NCI-H128 (cell line): Measurements from ENCODE around the gene ATP6V0D1.
"Not testable (repeated sequence)": the region's sequence is repeated elsewhere in the genome, so short reads cannot be mapped to it uniquely, and the experiment has no call there.

ENCODE experiments used
- DNase-seq: peaks from one replicate; lab custom pipeline; 2025; ENCODE audit not compliant: unreplicated experiment; lab: John Stamatoyannopoulos, UW

Gene ATP6V0D1

GRCh38 chr16:67504031-67505021 lies 23.4 kb upstream of the ATP6V0D1 start:
- DNase-seq, result no peak

DNA sequence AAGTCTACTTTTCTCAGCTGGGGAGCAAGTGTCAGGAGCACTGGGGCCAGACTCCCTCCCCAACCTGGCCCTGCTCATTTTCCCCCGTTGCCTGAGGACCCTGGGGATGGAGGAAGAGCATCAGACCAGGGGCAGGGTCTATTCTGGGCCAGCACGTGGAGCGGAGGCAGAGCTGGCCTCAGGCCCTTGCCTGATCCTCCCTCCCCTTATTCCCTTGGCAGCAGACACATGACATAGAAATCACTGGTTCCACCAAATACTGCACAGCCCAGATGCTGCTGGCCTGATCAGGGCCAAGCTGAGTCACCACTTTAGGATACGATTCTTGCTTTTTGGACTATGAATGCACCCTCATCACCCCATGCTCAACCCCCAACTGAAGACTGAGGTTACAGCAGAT lies 18.1 kb upstream of the ATP6V0D1 start:
- no peak for DNase-seq

DNA sequence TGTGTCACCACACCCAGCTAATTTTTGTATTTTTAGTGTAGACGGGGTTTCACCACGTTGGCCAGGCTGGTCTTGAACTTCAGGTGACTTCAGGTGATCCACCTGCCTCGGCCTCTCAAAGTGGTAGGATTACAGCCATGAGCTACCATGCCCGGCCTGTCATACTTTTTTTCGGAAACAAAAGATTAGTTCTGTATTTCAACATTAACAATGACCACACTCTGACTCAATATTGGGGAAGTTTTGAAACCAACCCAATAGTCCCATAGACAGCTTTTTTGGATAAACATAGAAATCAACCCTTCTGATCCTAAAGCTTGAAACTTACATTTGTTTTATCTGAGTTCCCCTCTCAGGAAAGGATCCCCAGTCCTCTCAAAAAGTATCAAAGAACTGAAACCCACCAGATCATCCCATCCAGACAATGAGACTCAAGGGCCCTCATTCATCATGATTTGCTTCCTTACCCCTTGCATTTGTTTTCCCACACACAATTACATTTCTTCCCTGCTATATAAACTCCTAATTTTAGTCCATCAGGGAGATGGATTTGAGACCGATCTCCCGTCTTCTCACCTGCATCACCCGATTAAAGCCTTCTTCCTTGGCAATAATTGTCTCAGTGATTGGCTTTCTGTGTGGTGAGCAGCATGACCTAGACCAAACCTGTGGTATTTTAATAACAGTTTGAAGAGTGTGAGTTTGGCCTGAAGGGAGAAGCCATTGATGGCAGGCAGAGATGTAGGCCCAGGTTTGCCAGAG lies 9.6 kb upstream of the ATP6V0D1 start:
- no peak for DNase-seq

GRCh38 chr16:67489401-67490083 lies 8.6 kb upstream of the ATP6V0D1 start:
- DNase-seq, result no peak

GRCh38 chr16:67487561-67487960 lies 6.6 kb upstream of the ATP6V0D1 start:
- not testable (repeated sequence) for DNase-seq

DNA sequence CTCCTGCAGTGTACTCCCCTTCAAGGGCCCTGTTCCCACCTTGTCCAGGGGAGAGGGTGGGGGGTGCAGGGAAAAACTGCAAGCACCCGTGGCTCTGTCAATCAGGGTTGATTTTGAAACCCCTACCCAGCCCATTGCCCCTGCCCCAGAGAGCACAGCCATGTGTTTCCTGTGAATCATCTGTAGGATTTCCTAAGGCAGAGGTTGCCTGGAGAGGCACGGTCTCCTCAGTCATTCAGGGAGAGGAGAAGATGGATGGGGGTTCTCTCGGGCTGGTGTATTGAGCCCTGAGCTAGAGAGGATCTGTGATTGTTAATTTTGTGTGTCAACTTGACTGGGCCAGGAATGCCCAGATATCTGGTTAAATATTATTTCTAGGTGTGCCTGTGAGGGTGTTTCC lies 5.8 kb upstream of the ATP6V0D1 start:
- DNase-seq, result no peak

DNA sequence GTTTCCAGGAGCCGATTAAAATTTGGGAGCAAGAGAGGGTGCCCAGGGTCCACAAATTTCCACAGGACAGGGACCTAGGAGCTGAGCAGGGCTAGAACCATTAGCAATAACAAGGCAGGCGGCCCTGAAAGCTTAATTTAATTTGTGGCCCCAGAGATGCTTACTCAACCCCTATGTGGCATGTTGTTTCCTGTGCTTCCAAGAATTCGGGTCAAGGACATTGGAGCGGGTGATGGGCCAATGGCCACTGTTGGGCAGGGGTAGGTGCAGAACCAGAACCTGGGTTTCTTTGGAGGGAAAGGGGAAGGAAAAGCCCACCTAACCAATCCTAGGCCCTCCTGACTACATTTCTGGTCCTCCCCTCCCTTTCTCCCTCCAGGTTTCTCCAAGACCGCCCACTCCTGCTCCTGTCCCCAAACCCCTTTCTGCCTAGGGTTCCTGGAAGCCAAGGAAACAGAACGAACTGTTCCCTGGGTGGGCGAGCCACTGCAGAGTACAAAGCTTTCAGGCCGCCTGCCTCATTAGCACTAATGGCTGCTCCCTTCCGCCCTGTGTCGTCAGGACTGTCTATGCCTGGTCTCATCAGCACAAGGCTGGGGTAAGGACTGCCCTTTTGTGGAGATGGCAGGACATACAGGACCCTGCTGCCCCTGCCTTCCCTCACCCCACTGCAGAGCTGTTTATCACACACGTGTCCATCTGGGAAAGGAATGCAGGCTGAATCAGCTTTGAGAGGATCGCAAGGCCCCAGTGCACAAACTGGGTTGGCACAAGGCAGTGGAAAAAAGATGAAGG lies 3.0 kb upstream of the ATP6V0D1 start:
- DNase-seq, result no peak

- DNase-seq, result no peak
Observed at GRCh38 chr16:67483150-67483549, 2.2 kb upstream of the ATP6V0D1 start, which contains the start of gene AGRP. TSS of gene AGRP (minus strand) at chr16:67483547. CDS start at chr16:67483398, 149 bp downstream.

GRCh38 chr16:67482233-67482924 lies 1.4 kb upstream of the ATP6V0D1 start:
- DNase-seq, result no peak

GRCh38 chr16:67481561-67482232 lies 740 bp upstream of the ATP6V0D1 start:
- DNase-seq, result no peak

DNA sequence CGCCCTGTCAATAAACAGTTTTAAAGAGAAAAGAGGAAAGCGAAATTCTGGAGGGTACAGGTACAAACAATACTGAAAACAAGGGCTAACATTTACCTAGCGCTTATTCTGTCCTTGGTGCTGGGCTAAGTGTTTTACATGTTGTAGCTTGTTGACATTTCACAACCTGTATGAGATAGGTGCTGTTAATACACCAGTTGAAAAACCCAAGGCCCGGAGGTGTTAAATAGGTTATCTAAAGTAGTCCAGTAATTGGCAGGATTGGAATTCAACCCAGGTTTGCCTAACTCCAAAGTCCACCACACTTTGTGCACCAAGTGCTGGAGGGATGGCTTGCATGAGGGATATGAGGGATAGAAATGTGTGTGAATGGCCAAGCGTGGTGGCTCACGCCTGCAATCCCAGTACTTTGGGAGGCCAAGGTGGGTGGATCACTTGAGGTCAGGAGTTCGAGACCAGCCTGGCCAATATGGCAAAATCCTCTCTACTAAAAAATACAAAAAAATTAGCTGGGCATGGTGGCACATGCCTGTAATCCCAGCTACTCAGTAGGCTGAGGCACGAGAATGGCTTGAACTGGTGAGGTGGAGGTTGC lies 2.9 kb downstream of the ATP6V0D1 start:
- no peak for DNase-seq

- no peak for DNase-seq
Observed at GRCh38 chr16:67474551-67475455, 6.2 kb downstream of the ATP6V0D1 start.

- DNase-seq, result no peak
Observed at GRCh38 chr16:67471758-67472384, 9.1 kb downstream of the ATP6V0D1 start.

DNA sequence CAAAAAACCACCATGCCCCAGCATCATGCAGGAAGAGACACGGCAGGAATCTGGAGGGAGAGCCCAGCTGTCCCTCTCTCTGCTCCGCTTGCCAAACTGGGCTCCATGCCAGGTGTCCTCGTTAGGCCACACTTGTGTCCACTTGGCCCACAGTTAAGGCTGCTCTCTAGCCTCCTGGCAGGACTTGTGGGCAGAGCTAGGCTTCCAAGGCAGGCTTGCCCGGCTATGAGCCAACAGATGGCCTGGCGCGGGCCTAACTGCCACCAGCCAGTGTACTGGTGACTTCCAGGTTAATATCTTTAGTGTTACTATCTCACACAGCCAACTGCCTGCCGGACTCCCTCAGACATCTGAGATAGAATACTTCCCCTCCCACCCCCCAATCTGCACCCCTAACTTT lies 10.6 kb downstream of the ATP6V0D1 start:
- no peak for DNase-seq

- no peak for DNase-seq
Observed at GRCh38 chr16:67468731-67469130, 12.2 kb downstream of the ATP6V0D1 start.

GRCh38 chr16:67466581-67466980 lies 14.4 kb downstream of the ATP6V0D1 start:
- DNase-seq, result no peak

DNA sequence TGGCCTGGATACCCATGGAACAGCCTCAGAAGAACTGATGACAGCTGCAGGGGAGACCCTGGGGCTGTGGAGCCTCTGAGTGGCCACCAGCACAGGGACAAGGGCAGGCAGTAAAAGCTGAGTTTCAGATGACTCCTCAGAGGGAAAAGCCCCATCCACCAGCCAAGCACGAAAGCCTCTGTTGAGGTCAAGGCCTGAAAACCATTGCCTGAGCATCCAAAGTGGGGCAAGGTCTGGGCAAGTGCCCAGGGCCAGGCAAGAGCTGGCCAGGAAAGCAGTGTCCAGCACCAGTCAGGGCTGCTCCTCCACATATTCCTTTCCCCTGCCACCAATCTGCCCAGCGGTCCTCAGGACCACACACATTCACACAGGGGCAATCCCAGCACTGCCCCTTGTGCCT lies 16.4 kb downstream of the ATP6V0D1 start:
- DNase-seq, result no peak
